Measurements from ENCODE around the gene MACROD1. TPM values are rescaled to one million over a fixed set of nuclear protein-coding genes. Genes with fewer than 3 reads are reported as not detected.

Gene MACROD1
- total and polyA plus RNA-seq, 9 of the 15 experiments (the other 6 are each of a cell fraction or from before 2014, with no cell fraction given): 1.1 to 60.0 (median 26.4) TPM

DNA sequence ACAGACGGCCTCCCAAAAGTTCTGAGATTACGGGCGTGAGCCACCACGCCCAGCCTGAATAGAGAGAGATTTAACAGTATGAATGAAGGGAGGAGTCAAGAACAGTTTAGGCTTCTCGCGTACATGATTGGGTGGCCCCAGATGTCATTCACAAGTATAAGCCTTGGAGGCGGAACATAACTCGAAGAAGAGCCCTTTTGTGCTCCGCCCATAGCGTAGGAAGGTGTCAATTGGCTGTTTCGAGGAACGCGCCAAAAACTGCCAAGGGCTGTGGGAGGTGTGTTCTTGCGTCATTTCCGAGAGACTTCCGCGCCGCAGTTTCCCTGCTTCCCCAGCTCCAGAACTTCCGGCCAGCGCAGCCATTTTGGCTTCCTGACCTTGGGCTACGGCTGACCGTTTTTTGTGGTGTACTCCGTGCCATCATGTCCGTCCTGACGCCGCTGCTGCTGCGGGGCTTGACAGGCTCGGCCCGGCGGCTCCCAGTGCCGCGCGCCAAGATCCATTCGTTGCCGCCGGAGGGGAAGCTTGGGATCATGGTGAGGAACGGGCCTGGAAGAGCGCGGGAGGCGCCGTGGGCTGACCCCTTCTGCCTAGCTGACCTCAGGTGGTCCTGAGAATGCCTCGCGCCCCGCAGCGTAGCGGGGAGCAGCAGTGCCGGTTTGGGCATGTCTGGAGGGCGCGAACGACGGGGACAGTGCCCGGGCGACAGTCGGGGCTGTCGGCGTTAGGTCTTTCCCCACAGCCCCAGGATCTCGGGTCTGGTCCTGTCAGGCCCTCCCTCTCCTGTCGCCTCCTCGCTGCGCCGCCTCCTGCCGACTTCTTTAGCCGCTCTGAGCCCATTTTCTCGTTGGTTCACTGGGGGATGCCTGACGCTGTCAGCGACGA lies 191.4 kb downstream of the MACROD1 start, which contains the start of gene COX8A (continued):
- TF ChIP-seq, protein P1, sequence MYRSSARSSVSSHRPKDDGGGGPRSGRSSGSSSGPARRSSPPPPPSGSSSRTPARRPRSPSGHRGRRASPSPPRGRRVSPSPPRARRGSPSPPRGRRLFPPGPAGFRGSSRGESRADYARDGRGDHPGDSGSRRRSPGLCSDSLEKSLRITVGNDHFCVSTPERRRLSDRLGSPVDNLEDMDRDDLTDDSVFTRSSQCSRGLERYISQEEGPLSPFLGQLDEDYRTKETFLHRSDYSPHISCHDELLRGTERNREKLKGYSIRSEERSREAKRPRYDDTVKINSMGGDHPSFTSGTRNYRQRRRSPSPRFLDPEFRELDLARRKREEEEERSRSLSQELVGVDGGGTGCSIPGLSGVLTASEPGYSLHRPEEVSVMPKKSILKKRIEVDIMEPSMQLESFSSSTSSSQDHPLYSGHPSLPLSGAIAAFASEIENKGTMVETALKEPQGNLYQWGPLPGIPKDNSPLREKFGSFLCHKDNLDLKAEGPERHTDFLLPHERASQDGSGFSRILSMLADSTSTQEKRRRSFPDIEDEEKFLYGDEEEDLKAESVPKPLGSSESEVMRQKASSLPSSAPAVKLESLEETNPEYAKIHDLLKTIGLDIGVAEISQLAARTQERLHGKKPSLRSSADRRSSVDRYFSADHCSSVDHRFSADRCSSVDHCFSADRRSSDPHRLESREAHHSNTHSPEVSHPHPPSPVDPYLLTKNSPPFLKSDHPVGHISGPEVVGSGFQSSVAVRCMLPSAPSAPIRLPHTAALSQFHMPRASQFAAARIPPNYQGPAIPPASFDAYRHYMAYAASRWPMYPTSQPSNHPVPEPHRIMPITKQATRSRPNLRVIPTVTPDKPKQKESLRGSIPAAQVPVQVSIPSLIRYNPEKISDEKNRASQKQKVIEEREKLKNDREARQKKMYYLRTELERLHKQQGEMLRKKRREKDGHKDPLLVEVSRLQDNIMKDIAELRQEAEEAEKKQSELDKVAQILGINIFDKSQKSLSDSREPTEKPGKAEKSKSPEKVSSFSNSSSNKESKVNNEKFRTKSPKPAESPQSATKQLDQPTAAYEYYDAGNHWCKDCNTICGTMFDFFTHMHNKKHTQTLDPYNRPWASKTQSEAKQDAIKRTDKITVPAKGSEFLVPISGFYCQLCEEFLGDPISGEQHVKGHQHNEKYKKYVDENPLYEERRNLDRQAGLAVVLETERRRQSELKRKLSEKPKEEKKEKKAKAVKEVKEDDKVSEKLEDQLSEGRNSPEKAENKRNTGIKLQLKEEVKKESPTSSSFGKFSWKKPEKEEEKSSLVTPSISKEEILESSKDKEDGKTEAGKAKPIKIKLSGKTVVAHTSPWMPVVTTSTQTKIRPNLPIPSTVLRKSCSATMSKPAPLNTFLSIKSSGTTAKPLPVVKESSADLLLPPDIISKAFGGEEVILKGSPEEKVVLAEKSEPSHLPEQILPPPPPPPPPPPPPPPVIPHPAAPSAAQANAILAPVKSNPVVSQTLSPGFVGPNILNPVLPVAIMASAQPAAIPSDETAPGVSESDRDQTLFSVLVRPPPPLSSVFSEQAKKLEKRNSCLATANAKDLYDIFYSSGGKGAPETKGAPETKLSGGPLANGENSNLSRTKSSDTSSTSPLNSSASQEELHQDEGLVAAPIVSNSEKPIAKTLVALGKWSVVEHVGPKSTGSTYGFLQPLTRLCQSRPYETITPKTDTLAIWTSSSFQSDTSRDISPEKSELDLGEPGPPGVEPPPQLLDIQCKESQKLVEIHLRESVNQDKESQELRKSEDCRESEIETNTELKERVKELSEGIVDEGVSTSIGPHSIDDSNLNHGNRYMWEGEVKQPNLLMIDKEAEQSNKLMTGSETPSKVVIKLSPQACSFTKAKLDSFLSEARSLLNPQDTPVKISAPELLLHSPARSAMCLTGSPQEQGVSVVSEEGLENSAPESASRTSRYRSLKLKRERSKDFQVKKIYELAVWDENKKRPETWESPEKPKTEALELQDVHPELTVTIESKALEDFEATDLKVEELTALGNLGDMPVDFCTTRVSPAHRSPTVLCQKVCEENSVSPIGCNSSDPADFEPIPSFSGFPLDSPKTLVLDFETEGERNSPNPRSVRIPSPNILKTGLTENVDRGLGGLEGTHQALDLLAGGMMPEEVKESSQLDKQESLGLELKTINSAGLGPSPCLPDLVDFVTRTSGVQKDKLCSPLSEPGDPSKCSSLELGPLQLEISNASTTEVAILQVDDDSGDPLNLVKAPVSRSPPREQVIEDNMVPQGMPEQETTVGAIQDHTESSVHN (IDR thresholded peaks at IDR 0.05; ENCODE audit: borderline replicate concordance in 1 of 2, low read depth in 1 of 2): no peak
- TF ChIP-seq ZNF77 (CRISPR knock-in tag; IDR thresholded peaks at IDR 0.05) (no peak), NEUROD1 (IDR thresholded peaks at IDR 0.05; ENCODE audit: borderline replicate concordance, low read depth, low read length, partially characterized antibody) (peak; percentile 68), HCFC1 (IDR thresholded peaks at IDR 0.05; ENCODE audit: low read depth, low read length) (peak; percentile 74), TAF15 (IDR thresholded peaks at IDR 0.05; ENCODE audit: low read depth, low read length) (no peak), RBM39 (optimal IDR thresholded peaks at IDR 0.05; ENCODE audit: low read depth, low read length) (no peak), UBTF (IDR thresholded peaks at IDR 0.05; ENCODE audit: borderline replicate concordance in 1 of 2, low read depth in 2 of 2, low read length in 2 of 2) (peak in 1 of 2 experiments; percentile 82; a peak in 2 of 4 replicates), ZNF551 (CRISPR knock-in tag; IDR thresholded peaks at IDR 0.05) (no peak), ZBTB17 (CRISPR knock-in tag; IDR thresholded peaks at IDR 0.05) (peak; percentile 83), SRSF9 (IDR thresholded peaks at IDR 0.05; ENCODE audit: borderline replicate concordance, low read depth, low read length) (no peak), ETS2 (tag; IDR thresholded peaks at IDR 0.05; ENCODE audit: borderline replicate concordance, poor library complexity, severe bottlenecking) (no peak), DACH1 (IDR thresholded peaks at IDR 0.05; ENCODE audit: partially characterized antibody) (no peak), ZNF263 (CRISPR knock-in tag; IDR thresholded peaks at IDR 0.05; ENCODE audit: borderline replicate concordance) (peak; percentile 20; the same call in 1 of the 2 replicates), GABPB2 (CRISPR knock-in tag; conservative IDR thresholded peaks at IDR 0.05) (no peak), COPS2 (conservative IDR thresholded peaks at IDR 0.05) (no peak), HDAC8 (tag; IDR thresholded peaks at IDR 0.05) (no peak), RUNX1 (IDR thresholded peaks at IDR 0.05; ENCODE audit: low read depth) (0 out of 2 replicates have a peak, but pooled peaks have one; percentile 66)
